GM12801 (cell line): ENCODE results near the gene REXO5.

ENCODE experiments used
- TF ChIP-seq, protein P1 (sequence below): IDR thresholded peaks from one replicate; pipeline ENCODE4 v1.5.1; 2011; ENCODE audit warnings: control low read depth; ENCODE audit not compliant: insufficient read length; ENCODE audit errors: extremely low read depth

Gene REXO5

DNA sequence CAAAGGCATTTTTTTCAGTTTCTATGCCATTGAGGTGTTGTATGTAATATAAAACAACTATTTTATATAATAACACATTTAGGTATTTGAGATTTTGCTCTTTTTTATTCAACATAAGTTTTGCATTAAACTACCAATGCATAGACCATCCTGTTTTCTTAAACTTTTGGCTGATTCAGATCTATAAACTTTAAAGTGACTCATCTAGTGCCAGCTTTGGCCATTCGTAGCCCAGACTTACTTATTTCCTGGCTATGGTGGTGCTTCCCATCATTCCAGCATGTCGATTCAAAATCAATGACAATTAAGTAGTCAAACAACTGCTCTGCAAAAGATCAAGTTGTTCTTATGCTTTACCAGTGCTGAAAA lies 3.2 kb upstream of the REXO5 start:
- TF ChIP-seq, protein P1, sequence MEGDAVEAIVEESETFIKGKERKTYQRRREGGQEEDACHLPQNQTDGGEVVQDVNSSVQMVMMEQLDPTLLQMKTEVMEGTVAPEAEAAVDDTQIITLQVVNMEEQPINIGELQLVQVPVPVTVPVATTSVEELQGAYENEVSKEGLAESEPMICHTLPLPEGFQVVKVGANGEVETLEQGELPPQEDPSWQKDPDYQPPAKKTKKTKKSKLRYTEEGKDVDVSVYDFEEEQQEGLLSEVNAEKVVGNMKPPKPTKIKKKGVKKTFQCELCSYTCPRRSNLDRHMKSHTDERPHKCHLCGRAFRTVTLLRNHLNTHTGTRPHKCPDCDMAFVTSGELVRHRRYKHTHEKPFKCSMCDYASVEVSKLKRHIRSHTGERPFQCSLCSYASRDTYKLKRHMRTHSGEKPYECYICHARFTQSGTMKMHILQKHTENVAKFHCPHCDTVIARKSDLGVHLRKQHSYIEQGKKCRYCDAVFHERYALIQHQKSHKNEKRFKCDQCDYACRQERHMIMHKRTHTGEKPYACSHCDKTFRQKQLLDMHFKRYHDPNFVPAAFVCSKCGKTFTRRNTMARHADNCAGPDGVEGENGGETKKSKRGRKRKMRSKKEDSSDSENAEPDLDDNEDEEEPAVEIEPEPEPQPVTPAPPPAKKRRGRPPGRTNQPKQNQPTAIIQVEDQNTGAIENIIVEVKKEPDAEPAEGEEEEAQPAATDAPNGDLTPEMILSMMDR: no peak

DNA sequence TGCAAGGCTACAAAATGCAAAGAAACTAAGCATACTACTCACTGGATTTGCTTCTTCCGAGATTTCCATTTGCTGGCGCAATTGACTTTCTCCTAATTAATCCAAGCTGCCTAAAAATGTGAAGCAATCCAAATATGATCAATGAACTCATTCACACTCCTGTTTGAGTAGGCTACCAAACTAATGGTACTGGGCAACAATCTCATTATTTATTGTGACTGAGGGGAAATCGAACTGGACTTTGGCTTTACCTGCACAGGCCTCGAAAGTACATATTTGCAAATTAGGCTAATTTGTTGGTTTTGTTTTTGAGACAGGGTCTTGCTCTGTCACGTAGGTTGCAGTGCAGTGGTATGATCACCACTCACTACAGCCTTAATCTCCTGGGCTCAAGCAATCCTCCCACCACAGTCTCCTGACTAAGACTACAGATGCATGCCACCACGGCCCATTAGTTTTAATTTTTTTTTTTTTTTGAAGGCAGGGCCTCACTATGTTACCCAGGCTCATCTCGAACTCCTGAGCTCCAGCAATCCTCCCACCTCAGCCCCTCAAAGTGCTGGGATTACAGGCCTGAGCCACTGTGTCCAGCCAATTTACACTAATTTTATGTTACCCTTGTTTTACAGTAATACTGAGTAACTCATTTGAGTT lies 2.6 kb upstream of the REXO5 start:
- TF ChIP-seq, protein P1: no peak

DNA sequence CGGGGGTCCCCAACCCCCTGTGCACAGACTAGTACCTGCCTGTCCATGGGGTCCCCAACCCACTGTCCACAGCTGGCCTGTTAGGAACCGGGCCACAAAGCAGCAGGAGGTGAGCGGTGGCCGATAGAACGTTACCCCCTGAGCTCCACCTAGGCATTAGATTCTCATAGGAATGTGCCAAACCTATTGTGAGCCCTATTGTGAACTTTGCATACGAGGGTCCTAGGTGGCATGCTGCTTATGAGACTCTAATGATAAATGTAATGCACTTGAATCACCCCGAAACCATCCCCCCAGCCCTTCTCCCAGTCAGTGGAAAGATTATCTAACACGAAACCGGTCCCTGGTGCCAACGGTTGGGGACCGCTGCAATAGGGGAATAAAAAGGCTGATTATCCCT lies 1.5 kb downstream of the REXO5 start:
- TF ChIP-seq, protein P1: no peak

DNA sequence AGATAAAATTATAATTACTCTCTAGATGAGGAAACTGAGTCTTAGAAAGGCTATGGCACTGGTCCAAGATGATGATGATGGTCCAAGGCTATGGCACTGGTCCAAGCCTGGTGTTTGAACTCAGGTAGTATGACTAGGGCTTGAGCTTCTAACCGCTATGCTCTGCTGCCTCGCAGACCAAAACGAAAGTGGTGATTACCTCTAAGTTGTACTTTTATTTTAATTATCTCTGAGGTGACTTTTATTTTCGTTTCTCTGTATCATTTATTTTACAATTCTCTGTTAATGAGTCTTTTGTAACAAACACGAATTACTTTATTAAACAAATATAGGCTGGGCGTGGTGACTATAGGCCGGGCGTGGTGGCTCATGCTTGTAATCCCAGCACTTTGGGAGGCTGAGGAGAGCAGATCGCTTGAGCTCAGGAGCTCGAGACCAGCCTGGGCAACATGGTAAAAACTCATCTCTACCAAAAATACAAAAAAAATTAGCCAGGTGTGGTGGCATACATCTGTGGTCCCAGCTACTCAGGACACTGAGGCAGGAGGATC lies 5.6 kb downstream of the REXO5 start:
- TF ChIP-seq, protein P1: no peak

DNA sequence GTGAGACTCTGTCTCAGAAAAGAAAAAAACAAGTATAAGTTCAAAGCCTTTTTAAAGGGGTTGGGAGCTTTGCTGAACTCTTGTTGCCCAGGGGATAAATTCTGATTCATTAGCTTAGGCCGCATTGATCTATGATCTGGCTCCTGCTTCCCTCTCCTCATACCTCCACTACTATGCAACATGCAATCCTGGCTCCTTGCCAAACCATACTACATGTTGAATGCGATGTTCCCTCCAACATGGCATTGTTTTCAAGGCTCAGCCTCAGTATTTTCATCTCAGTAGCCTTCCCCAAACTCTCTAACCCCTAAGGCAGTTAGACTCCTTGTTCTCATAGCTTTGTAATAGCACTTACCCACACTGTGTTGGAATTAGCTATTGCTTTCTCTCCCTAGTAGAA lies 6.2 kb downstream of the REXO5 start:
- TF ChIP-seq, protein P1: no peak

DNA sequence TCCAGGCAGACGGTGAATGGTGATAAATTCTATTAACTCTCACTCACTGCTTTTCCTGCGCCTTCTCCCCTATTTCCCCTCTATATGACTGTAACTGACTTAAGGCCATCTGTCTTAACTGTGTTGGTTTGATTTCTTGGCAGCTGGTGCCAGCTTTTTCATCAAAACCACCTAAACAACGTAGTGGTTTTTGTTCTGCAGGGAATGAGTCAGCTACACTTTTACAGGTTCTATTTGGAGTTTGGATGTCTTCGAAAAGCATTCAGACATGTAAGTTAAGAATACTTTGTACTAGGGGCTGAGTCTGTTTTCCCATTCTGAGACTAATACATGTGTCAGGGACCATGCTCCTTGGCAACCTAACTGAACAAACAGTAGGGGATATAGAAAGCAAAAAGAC lies 8.5 kb downstream of the REXO5 start:
- TF ChIP-seq, protein P1: no peak

DNA sequence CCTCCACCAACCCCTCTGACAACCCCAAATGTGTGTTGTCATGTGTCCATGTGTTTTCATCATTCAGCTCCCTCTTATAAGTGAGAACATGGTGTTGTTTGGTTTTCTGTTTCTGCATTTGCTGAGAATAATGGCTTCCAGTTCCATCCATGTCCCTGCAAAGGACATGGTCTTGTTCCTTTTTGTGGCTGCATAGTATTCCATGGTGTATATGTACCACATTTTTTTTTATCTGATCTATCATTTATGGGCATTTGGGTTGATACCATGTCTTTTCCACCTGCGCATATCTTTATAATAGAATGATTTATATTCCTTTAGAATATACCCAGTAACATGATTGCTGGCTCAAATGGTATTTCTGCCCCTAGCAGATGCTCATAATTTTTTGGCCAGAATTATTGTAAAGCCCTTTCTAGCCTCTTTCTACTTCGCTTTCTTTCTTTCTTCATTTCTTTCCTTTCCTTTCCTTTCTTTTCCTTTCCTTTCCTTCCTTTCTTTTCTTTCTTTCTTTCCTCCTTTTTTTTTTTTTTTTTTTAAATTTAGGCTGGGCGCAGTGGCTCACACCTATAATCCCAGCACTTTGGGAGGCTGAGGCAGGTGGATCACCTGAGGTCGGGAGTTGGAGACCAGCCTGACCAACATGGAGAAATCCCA lies 12.7 kb downstream of the REXO5 start:
- TF ChIP-seq, protein P1: no peak
